ENCODE measurements around the gene CCDC102B.
"Not testable (repeated sequence)": the region's sequence is repeated elsewhere in the genome, so short reads cannot be mapped to it uniquely, and the experiment has no call there.

The CCDC102B gene

DNA sequence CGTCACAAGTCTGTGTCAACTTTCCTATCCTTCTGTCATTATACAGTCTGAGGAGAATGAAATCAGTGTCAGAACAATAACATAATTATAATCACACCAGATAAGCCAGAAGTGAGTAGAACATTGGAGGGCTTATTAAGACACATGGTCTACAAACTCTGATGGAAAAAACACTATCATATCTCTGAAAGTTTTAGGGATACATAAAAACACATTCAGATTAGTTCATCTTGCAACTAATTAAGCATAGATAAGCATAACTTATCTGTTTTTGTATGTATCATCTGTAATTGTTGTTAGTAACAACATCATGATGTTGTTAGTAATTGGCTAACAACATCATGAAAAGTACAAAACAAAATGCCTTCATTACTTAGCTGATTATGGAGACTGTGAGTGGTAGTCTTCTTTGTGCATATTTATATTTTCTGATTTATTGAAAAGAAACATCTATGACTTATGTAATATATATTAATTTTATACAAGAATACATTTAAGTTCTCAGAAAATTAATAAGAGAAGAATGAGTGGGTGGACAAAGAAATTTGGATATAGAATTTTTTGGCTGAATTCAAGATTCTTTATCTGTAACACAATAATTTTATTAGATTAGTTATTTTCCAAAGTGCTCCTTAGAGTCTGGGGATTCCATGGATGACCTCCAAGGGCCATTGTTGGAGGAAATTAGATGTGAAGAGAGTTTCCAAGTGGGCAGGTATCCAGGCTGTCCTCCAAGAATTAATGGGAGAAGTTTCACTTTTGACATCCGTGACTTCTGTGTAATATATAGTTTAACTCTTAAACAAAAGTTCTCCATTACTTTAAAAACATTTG, 16.9 kb upstream of the CCDC102B start:
- peaks cover 5% of the 10 kb centered on the region for H3K4me1 ChIP-seq (ENCODE audit: control insufficient read depth, insufficient read depth, low read length, unreplicated experiment)
- no peaks in the 10 kb centered on the region for H3K79me2 ChIP-seq (ENCODE audit: control insufficient read depth, insufficient read depth, low read length, unreplicated experiment)
- no peaks in the 10 kb centered on the region for H3K27me3 ChIP-seq (ENCODE audit: insufficient read depth, low read length)
- peak overlapping the region; percentile 20; the same call in 1 of the 2 replicates for H3K4me3 ChIP-seq (ENCODE audit: low read depth, low read length)
- no peak overlapping the region for H2AFZ ChIP-seq (ENCODE audit: low read length, unreplicated experiment)
- H3K27ac ChIP-seq (ENCODE audit: low read depth, low read length), result no peak overlapping the region
- no peaks in the 10 kb centered on the region for H3K36me3 ChIP-seq (ENCODE audit: insufficient read depth, low read length)

DNA sequence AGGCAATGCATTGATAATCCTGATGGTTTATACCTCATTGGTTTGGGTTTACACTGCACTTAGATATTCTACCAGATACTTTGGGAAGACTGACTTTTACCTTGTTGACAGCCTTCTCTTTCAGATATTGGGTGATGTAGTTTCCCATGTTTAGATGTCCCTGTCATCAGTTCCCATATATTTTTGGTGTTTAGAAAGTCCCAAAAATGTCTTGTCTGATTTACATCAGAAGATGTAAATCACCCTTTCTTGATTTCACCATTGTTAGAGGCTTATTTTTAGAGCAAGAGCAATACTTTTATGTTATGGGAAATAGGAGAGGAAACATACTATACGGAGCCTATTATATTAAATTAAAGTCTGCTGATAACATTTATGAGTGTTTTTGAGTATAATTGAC, 14.4 kb upstream of the CCDC102B start:
- no peaks in the 10 kb centered on the region for H3K36me3 ChIP-seq (ENCODE audit: insufficient read depth, low read length)
- H2AFZ ChIP-seq (ENCODE audit: low read length, unreplicated experiment), result no peak overlapping the region
- H3K4me1 ChIP-seq (ENCODE audit: control insufficient read depth, insufficient read depth, low read length, unreplicated experiment), result peaks cover 5% of the 10 kb centered on the region
- H3K27me3 ChIP-seq (ENCODE audit: insufficient read depth, low read length), result no peaks in the 10 kb centered on the region
- H3K79me2 ChIP-seq (ENCODE audit: control insufficient read depth, insufficient read depth, low read length, unreplicated experiment), result no peaks in the 10 kb centered on the region
- H3K27ac ChIP-seq (ENCODE audit: low read depth, low read length), result no peak overlapping the region
- H3K4me3 ChIP-seq (ENCODE audit: low read depth, low read length), result no peak overlapping the region

DNA sequence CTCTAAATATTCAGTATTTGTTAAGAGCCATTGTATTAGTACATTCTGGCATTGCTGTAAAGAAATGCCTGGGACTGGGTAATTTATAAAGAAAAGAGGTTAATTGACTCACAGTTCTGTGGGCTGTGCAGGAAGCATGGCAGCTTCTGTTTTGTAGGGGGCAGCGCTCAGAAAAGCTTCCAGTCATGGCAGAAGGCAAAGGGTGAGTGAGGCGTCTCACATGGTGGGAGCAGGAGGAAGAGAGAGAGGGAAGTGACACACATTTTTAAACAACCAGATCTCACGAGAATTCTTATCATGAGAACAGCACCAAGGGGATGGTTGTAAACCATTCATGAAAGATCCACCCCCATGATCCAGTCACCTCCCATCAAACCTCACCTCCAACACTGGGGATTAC, 13.8 kb upstream of the CCDC102B start:
- Histone ChIP-seq H2AFZ (ENCODE audit: low read length, unreplicated experiment) (no peak overlapping the region), H3K36me3 (ENCODE audit: insufficient read depth, low read length) (no peaks in the 10 kb centered on the region), H3K27ac (ENCODE audit: low read depth, low read length) (no peak overlapping the region)

DNA sequence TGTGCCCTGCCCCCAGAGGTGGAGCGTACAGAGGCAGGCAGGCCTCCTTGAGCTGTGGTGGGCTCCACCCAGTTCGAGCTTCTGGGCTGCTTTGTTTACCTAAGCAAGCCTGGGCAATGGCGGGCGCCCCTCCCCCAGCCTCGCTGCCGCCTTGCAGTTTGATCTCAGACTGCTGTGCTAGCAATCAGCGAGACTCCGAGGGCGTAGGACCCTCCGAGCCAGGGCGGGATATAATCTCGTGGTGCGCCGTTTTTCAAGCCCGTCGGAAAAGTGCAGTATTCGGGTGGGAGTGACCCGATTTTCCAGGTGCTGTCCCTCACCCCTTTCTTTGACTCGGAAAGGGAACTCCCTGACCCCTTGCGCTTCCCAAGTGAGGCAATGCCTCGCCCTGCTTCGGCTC, 7.6 kb upstream of the CCDC102B start:
- H3K4me1 ChIP-seq (ENCODE audit: control insufficient read depth, insufficient read depth, low read length, unreplicated experiment); H2AFZ ChIP-seq (ENCODE audit: low read length, unreplicated experiment): not testable (repeated sequence)

More for the DNA sequence above, 13.8 kb upstream of the CCDC102B start:
- no peaks in the 10 kb centered on the region for H3K79me2 ChIP-seq (ENCODE audit: control insufficient read depth, insufficient read depth, low read length, unreplicated experiment)
- peaks cover 5% of the 10 kb centered on the region for H3K4me1 ChIP-seq (ENCODE audit: control insufficient read depth, insufficient read depth, low read length, unreplicated experiment)
- H3K27me3 ChIP-seq (ENCODE audit: insufficient read depth, low read length), result no peaks in the 10 kb centered on the region
- H3K4me3 ChIP-seq (ENCODE audit: low read depth, low read length), result no peak overlapping the region

DNA sequence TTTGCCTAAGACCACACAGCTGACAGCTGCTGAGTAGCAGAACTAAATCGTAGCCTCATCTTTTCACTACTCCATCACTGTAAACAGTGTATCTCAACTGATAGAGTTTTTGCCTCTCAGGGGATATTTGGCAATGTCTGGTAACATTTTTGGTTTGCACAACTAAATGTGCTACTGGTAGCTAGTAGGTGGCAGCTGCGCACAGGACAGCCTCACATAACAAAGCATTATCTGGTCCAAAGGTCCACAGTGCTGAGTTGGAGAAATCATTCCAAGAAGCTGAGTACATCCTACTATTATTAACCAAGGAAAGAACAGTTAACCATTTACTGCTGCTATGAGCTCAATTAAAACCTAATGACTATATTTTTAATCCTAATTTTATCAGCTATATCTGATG, 6.1 kb upstream of the CCDC102B start:
- no peaks in the 10 kb centered on the region for H3K27me3 ChIP-seq (ENCODE audit: insufficient read depth, low read length)
- no peaks in the 10 kb centered on the region for H3K36me3 ChIP-seq (ENCODE audit: insufficient read depth, low read length)
- H2AFZ ChIP-seq (ENCODE audit: low read length, unreplicated experiment), result peak overlapping the region; percentile 14
- H3K4me3 ChIP-seq (ENCODE audit: low read depth, low read length), result no peak overlapping the region
- no peaks in the 10 kb centered on the region for H3K79me2 ChIP-seq (ENCODE audit: control insufficient read depth, insufficient read depth, low read length, unreplicated experiment)
- no peak overlapping the region for H3K27ac ChIP-seq (ENCODE audit: low read depth, low read length)
- H3K4me1 ChIP-seq (ENCODE audit: control insufficient read depth, insufficient read depth, low read length, unreplicated experiment), result peaks cover 4% of the 10 kb centered on the region

More for the DNA sequence above, 7.6 kb upstream of the CCDC102B start:
- H3K27me3 ChIP-seq (ENCODE audit: insufficient read depth, low read length); H3K36me3 ChIP-seq (ENCODE audit: insufficient read depth, low read length); H3K4me3 ChIP-seq (ENCODE audit: low read depth, low read length); H3K27ac ChIP-seq (ENCODE audit: low read depth, low read length); H3K79me2 ChIP-seq (ENCODE audit: control insufficient read depth, insufficient read depth, low read length, unreplicated experiment): not testable (repeated sequence)

DNA sequence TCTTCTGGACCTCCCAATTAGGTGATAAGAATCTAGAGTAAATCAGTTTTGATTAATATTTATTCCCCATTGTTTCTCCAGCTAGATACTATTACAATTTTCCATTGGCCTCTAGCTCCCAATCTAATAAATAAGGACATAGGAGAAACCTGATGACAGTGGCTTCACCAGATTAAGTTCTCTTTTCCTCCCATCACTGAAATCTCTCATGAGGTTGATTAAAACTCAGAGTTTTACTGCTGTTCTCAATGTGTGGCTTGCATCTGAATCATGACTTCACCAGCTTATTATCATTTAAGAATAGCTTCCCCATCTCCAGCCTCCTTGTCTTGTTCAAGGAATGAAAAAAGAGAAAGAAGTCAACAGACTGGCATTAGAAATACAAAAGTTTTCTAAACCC, 3.9 kb upstream of the CCDC102B start:
- no peak overlapping the region for H2AFZ ChIP-seq (ENCODE audit: low read length, unreplicated experiment)
- peaks cover 16% of the 10 kb centered on the region for H3K4me1 ChIP-seq (ENCODE audit: control insufficient read depth, insufficient read depth, low read length, unreplicated experiment)
- no peaks in the 10 kb centered on the region for H3K79me2 ChIP-seq (ENCODE audit: control insufficient read depth, insufficient read depth, low read length, unreplicated experiment)
- H3K27me3 ChIP-seq (ENCODE audit: insufficient read depth, low read length), result no peaks in the 10 kb centered on the region
- no peak overlapping the region for H3K27ac ChIP-seq (ENCODE audit: low read depth, low read length)
- H3K4me3 ChIP-seq (ENCODE audit: low read depth, low read length), result no peak overlapping the region
- H3K36me3 ChIP-seq (ENCODE audit: insufficient read depth, low read length), result no peaks in the 10 kb centered on the region

DNA sequence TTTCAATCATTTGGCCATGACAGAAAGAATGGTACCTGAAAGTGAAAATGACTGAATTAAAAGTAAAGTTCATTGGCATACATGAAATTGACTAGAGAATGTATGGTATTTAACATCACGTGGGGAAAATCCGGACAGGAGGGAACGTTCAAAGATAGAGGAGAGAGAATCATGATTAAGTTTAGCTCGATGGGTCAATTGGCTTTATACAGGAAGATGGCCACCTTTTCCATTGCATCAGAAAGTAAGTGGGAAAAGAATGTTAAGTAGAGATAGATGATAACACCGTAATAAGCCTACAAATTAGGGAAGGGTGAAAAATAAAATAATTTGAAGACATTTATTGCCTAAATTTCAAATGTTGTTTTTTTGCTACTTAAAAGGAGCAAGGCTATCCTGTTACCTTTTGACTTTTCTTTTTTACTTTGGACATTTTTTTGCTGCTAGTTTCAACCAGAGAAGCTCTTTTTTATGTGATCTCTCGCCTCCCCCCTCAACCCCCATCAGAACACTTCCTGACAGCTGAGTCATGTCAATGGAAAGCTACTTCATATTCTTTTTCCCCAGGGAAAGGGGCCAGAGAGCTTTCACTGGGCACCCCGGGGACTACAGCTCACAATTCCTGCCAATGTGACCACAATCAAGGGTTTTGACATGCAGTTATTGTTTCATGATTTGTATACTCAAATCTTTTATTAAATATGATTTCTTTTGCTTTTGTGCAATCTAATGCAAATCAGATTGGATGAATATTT, 767 bp upstream of the CCDC102B start:
- H2AFZ ChIP-seq (ENCODE audit: low read length, unreplicated experiment), result peak overlapping the region; percentile 32
- H3K4me1 ChIP-seq (ENCODE audit: control insufficient read depth, insufficient read depth, low read length, unreplicated experiment), result peaks cover 29% of the 10 kb centered on the region
- H3K27me3 ChIP-seq (ENCODE audit: insufficient read depth, low read length), result no peaks in the 10 kb centered on the region
- H3K27ac ChIP-seq (ENCODE audit: low read depth, low read length), result peak overlapping the region; percentile 86
- peak overlapping the region; percentile 71 for H3K4me3 ChIP-seq (ENCODE audit: low read depth, low read length)
- H3K79me2 ChIP-seq (ENCODE audit: control insufficient read depth, insufficient read depth, low read length, unreplicated experiment), result peaks cover 15% of the 10 kb centered on the region
- H3K36me3 ChIP-seq (ENCODE audit: insufficient read depth, low read length), result no peaks in the 10 kb centered on the region

DNA sequence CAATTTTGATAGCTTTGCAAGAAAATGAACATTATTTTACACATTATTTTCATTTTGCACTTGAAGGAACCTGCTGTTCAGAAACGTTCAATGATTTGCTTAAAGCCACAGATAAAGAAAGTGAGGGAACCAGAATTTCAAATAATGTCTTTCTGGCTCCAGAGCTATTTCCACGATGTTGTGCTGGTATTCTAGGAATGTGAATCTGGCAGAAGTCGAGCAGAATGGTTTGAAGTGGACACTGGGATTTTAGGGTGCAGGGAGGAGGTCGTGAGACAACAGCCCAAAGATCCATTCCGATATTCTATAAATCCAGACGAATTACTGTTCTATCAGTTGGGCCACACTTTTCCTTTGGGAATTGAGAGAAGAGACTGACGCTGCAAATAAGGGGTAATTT, 2.2 kb downstream of the CCDC102B start:
- Histone ChIP-seq H3K27me3 (ENCODE audit: insufficient read depth, low read length) (no peaks in the 10 kb centered on the region), H3K4me1 (ENCODE audit: control insufficient read depth, insufficient read depth, low read length, unreplicated experiment) (peaks cover 29% of the 10 kb centered on the region), H3K36me3 (ENCODE audit: insufficient read depth, low read length) (no peaks in the 10 kb centered on the region), H3K79me2 (ENCODE audit: control insufficient read depth, insufficient read depth, low read length, unreplicated experiment) (peaks cover 22% of the 10 kb centered on the region), H3K27ac (ENCODE audit: low read depth, low read length) (peak overlapping the region; percentile 38; the same call in 1 of the 2 replicates), H3K4me3 (ENCODE audit: low read depth, low read length) (peak overlapping the region; percentile 67), H2AFZ (ENCODE audit: low read length, unreplicated experiment) (peak overlapping the region; percentile 34)

DNA sequence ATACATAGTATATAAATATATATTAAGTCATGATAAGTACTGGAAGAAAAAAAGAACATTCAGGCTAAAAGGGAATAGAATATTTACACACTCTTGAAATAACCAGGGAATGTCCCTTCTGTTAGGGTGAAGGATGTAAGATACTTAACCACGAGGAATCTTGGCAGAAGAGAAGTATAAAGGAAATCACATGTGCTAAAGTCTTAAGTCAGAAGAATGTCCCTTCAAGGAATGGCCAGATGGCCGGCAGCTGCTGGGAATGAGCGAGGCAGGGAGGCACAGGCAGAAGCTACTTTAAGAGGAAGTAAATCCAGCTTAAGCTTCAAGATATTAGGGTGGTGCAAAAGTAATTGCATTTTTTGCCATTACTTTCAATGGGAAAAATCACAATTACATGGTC, 5.5 kb downstream of the CCDC102B start:
- Histone ChIP-seq H3K79me2 (ENCODE audit: control insufficient read depth, insufficient read depth, low read length, unreplicated experiment) (peaks cover 22% of the 10 kb centered on the region), H3K4me1 (ENCODE audit: control insufficient read depth, insufficient read depth, low read length, unreplicated experiment) (peaks cover 22% of the 10 kb centered on the region), H3K36me3 (ENCODE audit: insufficient read depth, low read length) (no peaks in the 10 kb centered on the region), H3K27ac (ENCODE audit: low read depth, low read length) (0 out of 2 replicates have a peak overlapping the region, but pooled peaks have one; percentile 19), H3K4me3 (ENCODE audit: low read depth, low read length) (no peak overlapping the region), H2AFZ (ENCODE audit: low read length, unreplicated experiment) (no peak overlapping the region), H3K27me3 (ENCODE audit: insufficient read depth, low read length) (no peaks in the 10 kb centered on the region)

DNA sequence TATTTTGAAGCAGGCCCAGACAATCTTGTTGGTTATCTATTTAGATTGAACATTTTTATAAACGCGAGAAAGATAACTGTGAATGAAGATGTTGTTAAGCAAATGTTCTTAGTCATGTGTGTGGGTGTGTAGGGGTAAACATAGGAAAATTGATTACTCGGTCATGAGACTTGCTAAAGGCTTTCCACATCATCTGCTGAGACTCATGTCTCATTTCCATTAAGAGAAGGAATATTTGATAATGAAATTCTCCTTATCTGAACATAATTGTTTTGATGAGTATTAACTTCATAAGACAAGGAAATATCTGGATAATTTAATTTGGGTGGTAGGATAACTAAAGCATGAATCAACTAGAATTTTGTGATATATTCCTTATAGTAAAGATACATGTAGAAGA, 19.7 kb downstream of the CCDC102B start:
- Histone ChIP-seq H3K27ac (ENCODE audit: low read depth, low read length) (peak overlapping the region; percentile 72), H2AFZ (ENCODE audit: low read length, unreplicated experiment) (peak overlapping the region; percentile 51), H3K36me3 (ENCODE audit: insufficient read depth, low read length) (no peaks in the 10 kb centered on the region), H3K4me3 (ENCODE audit: low read depth, low read length) (peak overlapping the region; percentile 32), H3K4me1 (ENCODE audit: control insufficient read depth, insufficient read depth, low read length, unreplicated experiment) (peaks cover 20% of the 10 kb centered on the region), H3K27me3 (ENCODE audit: insufficient read depth, low read length) (no peaks in the 10 kb centered on the region), H3K79me2 (ENCODE audit: control insufficient read depth, insufficient read depth, low read length, unreplicated experiment) (no peaks in the 10 kb centered on the region)

All from ACC112 (cell line).